Epidermal melanocyte (primary cell): ENCODE measurements around the gene FXYD3.
A peak's percentile ranks its signal among the peaks of the same experiment; 100 is the strongest.

Source experiments
- DNase-seq: peaks from one replicate; pipeline ENCODE4 v3.0.0; 2011; ENCODE audit warnings: low spot score; ENCODE audit not compliant: insufficient read length

Gene FXYD3

GRCh38 chr19:35115177-35115951 lies at the start of gene FXYD3:
TSS of gene FXYD3 (plus strand) at chr19:35115823. CDS start at chr19:35119377, 3,554 bp downstream.
- DNase-seq, result peak; percentile 85

GRCh38 chr19:35066121-35066520 lies 49.5 kb upstream of the FXYD3 start:
- no peak for DNase-seq

GRCh38 chr19:35066691-35067563 lies 48.7 kb upstream of the FXYD3 start:
- peak; percentile 94 for DNase-seq

- DNase-seq, result no peak
These were observed 46.5 kb upstream of the FXYD3 start for GRCh38 chr19:35068941-35069634.

- no peak for DNase-seq
These were observed 45.9 kb upstream of the FXYD3 start for GRCh38 chr19:35069696-35070095.

- DNase-seq, result no peak
These were observed 45.2 kb upstream of the FXYD3 start for GRCh38 chr19:35070471-35070870.

- DNase-seq, result no peak
These were observed 42.1 kb upstream of the FXYD3 start for GRCh38 chr19:35073516-35073915.

GRCh38 chr19:35073941-35074340 lies 41.7 kb upstream of the FXYD3 start:
- DNase-seq, result no peak

- DNase-seq, result no peak
These were observed 41.0 kb upstream of the FXYD3 start for GRCh38 chr19:35074426-35075201.

GRCh38 chr19:35075202-35076025 lies 40.2 kb upstream of the FXYD3 start:
- no peak for DNase-seq

- DNase-seq, result no peak
These were observed 39.6 kb upstream of the FXYD3 start for GRCh38 chr19:35076026-35076370.

GRCh38 chr19:35076657-35077056 lies 39.0 kb upstream of the FXYD3 start:
- no peak for DNase-seq

GRCh38 chr19:35077411-35078223 lies 38.0 kb upstream of the FXYD3 start:
- DNase-seq, result no peak

GRCh38 chr19:35079826-35080225 lies 35.8 kb upstream of the FXYD3 start:
- no peak for DNase-seq

- DNase-seq, result no peak
These were observed 34.9 kb upstream of the FXYD3 start for GRCh38 chr19:35080613-35081170.

GRCh38 chr19:35081201-35081600 lies 34.4 kb upstream of the FXYD3 start:
- no peak for DNase-seq

GRCh38 chr19:35083691-35084508 lies 31.7 kb upstream of the FXYD3 start:
- peak; percentile 62 for DNase-seq

- DNase-seq, result no peak
These were observed 31.2 kb upstream of the FXYD3 start for GRCh38 chr19:35084509-35084762.

- DNase-seq, result no peak
These were observed 29.7 kb upstream of the FXYD3 start for GRCh38 chr19:35085947-35086346.
